ENCODE measurements around the gene GRIA4.

GRCh38 chr11:105767931-105768330, 158.1 kb downstream of the GRIA4 start:
- TF ChIP-seq POLR2AphosphoS5 (IDR thresholded peaks at IDR 0.05; ENCODE audit: low read depth, low read length) (no peak), TAF1 (IDR thresholded peaks at IDR 0.05; ENCODE audit: borderline replicate concordance, insufficient read depth, low read length) (no peak), REST (IDR thresholded peaks at IDR 0.05; ENCODE audit: insufficient read depth in 1 of 2, low read depth in 2 of 2, low read length in 2 of 2) (no peak), SIN3A (IDR thresholded peaks at IDR 0.05; ENCODE audit: borderline replicate concordance, insufficient read depth, low read length) (no peak)

Data from PFSK-1 (cell line).